Measurements from ENCODE around the gene VEZT. TPM values are rescaled to one million over a fixed set of nuclear protein-coding genes. Genes with fewer than 3 reads are reported as not detected.

The VEZT gene
- total RNA-seq, 1 donor from 2014 or later: 77.4 TPM

DNA sequence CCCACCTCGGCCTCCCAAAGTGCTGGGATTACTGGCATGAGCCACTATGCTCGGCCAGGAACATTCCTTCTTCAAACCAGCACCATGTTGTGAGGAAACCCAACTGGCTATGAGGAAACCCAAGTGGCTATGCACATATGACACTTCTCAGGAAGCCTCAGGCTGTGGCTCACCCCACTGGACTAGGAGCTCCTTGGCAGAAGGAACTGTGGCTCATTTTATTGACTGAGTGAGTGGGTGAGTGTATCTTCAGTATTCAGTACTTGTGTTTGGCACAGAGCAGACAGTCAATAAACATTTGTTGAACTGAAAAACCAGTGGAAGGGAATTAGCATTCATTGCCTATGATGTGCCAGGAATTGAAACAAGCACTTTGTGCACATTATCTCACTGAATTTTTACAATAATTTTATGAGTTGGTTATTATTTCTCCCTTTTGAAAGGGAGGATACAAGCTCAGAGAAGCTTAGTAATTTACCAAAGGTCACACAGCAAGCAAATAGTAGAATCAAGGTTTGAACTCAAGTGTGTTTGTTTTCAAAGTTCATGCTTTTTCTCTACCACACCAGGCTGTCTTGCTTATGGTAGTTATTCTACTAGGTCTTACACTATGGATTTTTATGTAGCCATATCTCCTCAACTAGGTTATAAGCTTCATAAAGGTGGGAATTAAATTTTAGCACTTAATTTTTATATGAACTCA lies 121.6 kb downstream of the VEZT start:
- intact Hi-C loops (cut with DNase I): loop anchor here (5.0 kb wide), 2 partner anchors 133 to 1192 kb away; partner anchors contain the start of genes METAP2 and PLXNC1
- DNase-seq (ENCODE audit: low spot score): no peak

DNA sequence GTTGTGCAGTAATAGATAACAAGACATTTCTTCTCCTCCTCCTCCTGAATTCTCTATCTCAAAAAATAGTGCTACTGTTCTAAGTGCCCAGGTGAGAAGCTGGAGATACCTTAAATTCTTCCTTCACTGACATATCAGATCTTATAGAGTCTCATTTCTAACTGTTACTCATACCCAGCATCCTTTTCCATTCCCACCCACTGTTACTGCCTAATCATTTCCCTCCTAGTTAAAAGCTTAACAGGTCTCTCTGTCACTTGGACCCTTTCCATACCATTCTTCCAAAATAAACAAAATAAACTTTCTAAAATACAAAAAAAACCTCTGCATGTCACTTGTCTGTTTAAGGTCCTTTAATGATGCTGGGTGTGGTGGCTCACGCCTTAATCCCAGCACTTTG lies 124.4 kb downstream of the VEZT start:
- DNase-seq (ENCODE audit: low spot score): no peak
- intact Hi-C loops (cut with DNase I): no loop called here

DNA sequence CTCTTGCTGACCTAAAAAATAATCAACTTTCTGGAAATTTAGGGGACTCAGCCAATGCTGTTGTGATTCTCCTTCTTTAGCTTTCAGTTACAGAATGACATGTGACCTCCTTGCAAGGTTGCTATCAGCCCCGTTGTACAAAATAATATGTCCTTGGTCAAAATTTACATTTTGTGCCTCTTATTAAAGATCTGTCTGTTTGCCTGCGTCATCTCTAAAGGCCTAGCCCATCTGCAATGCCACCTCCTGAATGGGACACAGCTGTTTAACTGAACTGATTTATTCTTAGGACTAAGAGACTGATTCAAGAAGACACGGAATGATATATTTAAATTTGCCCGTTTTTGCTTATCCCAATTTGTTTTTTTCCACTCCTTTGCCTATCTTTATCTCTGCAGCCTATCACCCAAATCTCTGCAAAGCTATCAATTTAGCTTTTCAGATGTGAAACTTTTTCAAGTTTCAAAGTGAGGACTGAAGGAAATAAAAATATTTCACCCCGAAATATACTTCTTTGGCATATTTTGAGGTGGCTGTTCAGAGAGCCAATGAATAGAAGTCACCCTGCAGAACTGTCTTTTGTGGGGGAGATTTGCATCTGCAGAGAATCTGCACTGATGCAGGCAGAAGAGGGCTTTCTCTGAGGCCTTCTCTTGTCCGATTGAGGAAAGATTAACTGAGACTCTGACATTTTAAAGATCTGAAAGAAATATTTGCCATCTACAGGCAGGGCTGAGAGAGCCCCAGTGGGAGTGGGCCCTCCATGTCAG lies 126.0 kb downstream of the VEZT start:
- intact Hi-C loops (cut with DNase I): no loop called here
- DNase-seq (ENCODE audit: low spot score): no peak

DNA sequence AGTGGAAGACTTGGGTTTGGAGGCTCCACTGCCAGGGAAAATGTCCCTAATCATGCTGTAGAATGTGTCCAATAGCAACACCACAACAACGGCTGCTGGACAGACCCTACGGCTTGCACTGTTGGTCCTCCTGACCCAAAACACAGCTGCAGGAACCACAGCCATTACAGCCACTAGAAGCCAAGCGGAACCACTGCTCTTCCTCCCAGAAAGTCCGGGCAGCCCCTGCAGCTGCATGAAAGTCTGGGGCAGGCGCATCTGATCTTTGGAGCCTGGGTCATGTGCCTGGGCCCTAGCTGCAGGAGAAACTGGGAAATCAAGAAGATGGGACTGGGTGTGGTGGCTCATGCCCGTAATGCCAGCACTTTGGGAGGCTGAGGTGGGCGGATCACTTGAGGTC lies 131.7 kb downstream of the VEZT start:
- intact Hi-C loops (cut with DNase I): no loop called here
- DNase-seq (ENCODE audit: low spot score): no peak

DNA sequence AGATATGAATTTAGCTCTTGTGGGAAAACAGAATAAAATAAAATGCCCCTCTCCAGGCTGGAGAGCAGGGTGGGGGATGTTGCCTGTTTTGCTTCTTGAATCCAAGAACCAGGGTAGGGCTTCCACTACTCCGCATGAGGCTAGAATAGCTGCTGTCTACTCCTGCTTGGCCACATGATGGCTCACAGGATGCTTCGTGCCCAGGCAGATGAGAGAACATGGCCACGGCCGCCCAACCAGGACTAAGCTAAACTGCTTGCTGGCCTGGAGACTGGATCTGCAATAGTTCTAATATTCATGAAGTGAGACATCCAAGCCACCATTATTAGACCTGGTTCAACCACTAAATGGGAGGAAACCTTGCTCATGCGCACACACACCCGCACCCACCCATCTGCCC lies 134.1 kb downstream of the VEZT start:
- intact Hi-C loops (cut with DNase I): loop anchor here (5.0 kb wide), 1 partner anchor 181 kb away; no protein-coding TSS in a partner anchor
- no peak for DNase-seq (ENCODE audit: low spot score)

Small RNA genes within 50 kb of the gene (microRNA-seq; reads per million reads assigned to microRNA genes)
- 99.6 reads per million, percentile 58 among the genes with 10 or more reads in this experiment for gene MIR331
- not detected for gene MIR3685

Other genes starting within 250 kb of the VEZT start
- 228 TPM for gene NDUFA12, start 214.1 kb upstream of the VEZT start, total RNA-seq
- gene NR2C1, start 144.2 kb upstream of the VEZT start, total RNA-seq: 34.6 TPM
- 19.9 TPM for gene FGD6, start 340 bp upstream of the VEZT start, total RNA-seq

Measured in cardiac septum (tissue), 1 donor.